ENCODE measurements around the gene CBLIF. TPM values are rescaled to one million over a fixed set of nuclear protein-coding genes. Genes with fewer than 3 reads are reported as not detected.
"Not testable (repeated sequence)": the region's sequence is repeated elsewhere in the genome, so short reads cannot be mapped to it uniquely, and the experiment has no call there.

CBLIF gene
- total and polyA plus RNA-seq, 8 donors = 0.05 to 2.1 (median 0.58) TPM; not detected in 4

DNA sequence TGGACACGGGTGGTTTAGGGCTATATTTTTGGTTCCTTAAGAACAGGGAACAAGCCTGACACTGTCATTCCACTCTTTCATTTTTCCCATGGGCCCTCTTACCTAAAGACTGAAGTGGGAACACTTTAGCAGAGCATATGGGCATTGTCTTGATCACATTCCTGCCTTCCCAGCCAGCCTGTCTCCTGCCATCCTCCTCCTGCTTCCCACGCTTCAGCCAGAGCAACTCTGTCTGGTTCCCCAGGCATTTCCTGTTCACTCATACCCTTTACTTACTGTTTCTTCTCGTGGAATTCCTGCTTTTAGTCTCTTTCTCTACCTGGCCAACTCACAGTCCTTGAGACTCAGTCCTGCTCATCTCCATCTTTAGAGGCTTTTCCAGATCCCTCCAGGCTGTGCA is 57.5 kb downstream of the CBLIF start:
- WGBS, 2 donors = 65 to 68% methylated on average over 3 of the region's 3 CpGs
- peaks cover 15 to 19% (median 18%) of the 10 kb centered on the region in 3 donors for H3K4me1 ChIP-seq
- H3K4me3 ChIP-seq = no peak overlapping the region
- TF ChIP-seq, protein P1, sequence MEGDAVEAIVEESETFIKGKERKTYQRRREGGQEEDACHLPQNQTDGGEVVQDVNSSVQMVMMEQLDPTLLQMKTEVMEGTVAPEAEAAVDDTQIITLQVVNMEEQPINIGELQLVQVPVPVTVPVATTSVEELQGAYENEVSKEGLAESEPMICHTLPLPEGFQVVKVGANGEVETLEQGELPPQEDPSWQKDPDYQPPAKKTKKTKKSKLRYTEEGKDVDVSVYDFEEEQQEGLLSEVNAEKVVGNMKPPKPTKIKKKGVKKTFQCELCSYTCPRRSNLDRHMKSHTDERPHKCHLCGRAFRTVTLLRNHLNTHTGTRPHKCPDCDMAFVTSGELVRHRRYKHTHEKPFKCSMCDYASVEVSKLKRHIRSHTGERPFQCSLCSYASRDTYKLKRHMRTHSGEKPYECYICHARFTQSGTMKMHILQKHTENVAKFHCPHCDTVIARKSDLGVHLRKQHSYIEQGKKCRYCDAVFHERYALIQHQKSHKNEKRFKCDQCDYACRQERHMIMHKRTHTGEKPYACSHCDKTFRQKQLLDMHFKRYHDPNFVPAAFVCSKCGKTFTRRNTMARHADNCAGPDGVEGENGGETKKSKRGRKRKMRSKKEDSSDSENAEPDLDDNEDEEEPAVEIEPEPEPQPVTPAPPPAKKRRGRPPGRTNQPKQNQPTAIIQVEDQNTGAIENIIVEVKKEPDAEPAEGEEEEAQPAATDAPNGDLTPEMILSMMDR (IDR thresholded peaks at IDR 0.05) = no peak
- no peak for FAIRE-seq
- H3K9me3 ChIP-seq = no peaks in the 10 kb centered on the region
- peak overlapping the region; percentile 29 to 73 (median 41) for H3K27ac ChIP-seq
- intact Hi-C loops (cut with DNase I) = no loop called here
- no peak for ATAC-seq
- DNase-seq = no peak
- H3K27me3 ChIP-seq = no peaks in the 10 kb centered on the region
- H3K36me3 ChIP-seq = peaks cover 0 to 15% (median 5%) of the 10 kb centered on the region in 3 donors

DNA sequence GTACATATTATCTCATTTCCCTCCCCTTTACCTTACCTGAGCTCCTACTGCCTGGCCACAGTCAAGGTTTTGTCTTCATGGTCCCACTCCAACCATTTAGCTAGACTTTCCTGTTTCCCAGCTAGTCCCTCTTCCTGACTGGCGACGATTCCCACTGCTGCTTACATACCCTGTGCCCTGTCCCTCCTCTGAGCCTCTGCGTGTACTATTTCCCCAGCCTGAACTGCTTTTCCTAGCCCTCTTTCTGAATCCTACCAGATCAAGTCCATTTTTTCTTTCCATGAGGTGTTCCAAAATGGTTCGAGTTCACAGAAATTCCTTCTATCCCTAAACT is 58.1 kb downstream of the CBLIF start:
- TF ChIP-seq, protein P1 (IDR thresholded peaks at IDR 0.05) = no peak
- H3K27ac ChIP-seq = peak overlapping the region; percentile 29 to 73 (median 41)
- no peaks in the 10 kb centered on the region for H3K27me3 ChIP-seq
- no peak overlapping the region for H3K4me3 ChIP-seq
- 46 to 58% methylated on average over 4 of the region's 4 CpGs for WGBS, 2 donors
- FAIRE-seq (no peak), ATAC-seq (no peak), DNase-seq (no peak)
- intact Hi-C loops (cut with DNase I) = no loop called here
- peaks cover 15 to 19% (median 18%) of the 10 kb centered on the region in 3 donors for H3K4me1 ChIP-seq
- peaks cover 0 to 9% (median 2%) of the 10 kb centered on the region in 3 donors for H3K36me3 ChIP-seq
- H3K9me3 ChIP-seq = no peaks in the 10 kb centered on the region

DNA sequence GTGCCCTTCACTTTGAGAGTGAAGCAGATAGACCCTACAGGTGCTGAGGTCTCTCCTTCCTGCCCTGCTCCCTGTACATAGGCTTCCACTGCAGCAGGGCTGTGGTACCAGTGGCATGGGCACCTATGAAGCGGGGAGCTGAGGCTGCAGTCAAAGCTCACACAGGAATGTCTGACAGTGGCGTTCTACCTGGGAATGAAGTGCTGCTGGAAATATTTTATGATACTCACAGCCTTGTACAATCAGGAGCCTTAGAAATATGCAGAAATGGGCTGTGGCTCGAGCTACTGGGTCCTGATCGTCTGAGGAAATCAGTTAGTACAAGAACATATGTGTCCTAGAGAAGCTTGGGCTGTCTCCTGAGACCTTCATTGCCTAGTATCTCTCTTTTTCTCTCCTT is 59.5 kb downstream of the CBLIF start:
- 94 to 99% methylated on average over 4 of the region's 4 CpGs for WGBS, 2 donors
- ATAC-seq (no peak), DNase-seq (no peak), FAIRE-seq (no peak)
- H3K36me3 ChIP-seq = no peaks in the 10 kb centered on the region
- H3K4me3 ChIP-seq = no peak overlapping the region
- no peak overlapping the region for H3K27ac ChIP-seq
- no peaks in the 10 kb centered on the region for H3K9me3 ChIP-seq
- TF ChIP-seq, protein P1 (IDR thresholded peaks at IDR 0.05) = no peak
- intact Hi-C loops (cut with DNase I) = no loop called here
- H3K27me3 ChIP-seq = no peaks in the 10 kb centered on the region
- peaks cover 15 to 19% (median 18%) of the 10 kb centered on the region in 3 donors for H3K4me1 ChIP-seq

DNA sequence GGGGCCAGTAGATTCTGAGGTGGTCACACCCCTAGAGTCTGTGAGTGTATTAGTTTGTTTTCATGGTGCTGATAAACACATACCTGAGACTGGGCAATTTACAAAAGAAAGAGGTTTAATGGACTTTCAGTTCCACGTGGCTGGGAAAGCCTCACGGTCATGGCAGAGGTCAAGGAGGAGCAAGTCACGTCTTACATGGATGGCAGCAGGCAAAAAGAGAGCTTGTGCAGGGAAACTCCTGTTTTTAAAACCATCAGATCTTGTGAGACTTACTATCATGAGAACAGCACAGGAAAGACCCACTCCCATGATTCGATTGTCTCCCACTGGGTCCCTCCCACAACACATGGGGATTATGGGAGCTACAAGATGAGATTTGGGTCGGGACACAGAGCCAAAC is 60.9 kb downstream of the CBLIF start:
- H3K27ac ChIP-seq; H3K4me3 ChIP-seq; DNase-seq; H3K36me3 ChIP-seq; intact Hi-C loops (cut with DNase I); H3K27me3 ChIP-seq; FAIRE-seq; H3K9me3 ChIP-seq; ATAC-seq: not testable (repeated sequence)
- WGBS, 2 donors = 94% methylated on average over 5 of the region's 5 CpGs
- H3K4me1 ChIP-seq = peaks cover 15 to 19% (median 18%) of the 10 kb centered on the region in 3 donors

DNA sequence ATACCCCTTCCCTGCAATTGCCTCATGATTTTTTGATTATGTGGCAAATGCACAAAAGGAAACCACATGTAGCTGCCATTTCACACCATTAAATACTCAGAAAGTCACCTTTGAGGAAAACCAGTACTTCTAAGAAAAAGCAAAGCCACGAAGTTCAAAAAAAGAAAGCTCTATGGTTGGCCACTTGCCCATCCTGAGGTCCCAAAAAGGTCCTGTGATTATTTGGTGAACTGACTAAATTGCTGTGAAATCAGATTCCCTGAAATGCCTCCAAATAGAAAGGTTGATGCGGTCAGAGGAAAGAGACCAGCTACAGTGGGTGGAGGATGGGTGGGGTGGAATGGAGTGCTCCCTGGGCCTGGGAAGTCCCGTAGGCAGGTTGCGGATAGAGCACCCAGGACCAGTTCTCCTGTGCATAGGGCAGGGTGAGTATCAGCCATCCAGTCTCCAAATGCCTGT is 61.6 kb downstream of the CBLIF start:
- TF ChIP-seq, protein P1 (IDR thresholded peaks at IDR 0.05) = no peak
- Histone ChIP-seq H3K27ac (no peak overlapping the region), H3K9me3 (no peaks in the 10 kb centered on the region), H3K4me1 (peaks cover 15 to 22% (median 19%) of the 10 kb centered on the region in 3 donors), H3K36me3 (no peaks in the 10 kb centered on the region), H3K4me3 (no peak overlapping the region), H3K27me3 (no peaks in the 10 kb centered on the region)
- DNase-seq (no peak), ATAC-seq (no peak), FAIRE-seq (no peak)
- 87 to 93% methylated on average over 4 of the region's 4 CpGs for WGBS, 2 donors
- intact Hi-C loops (cut with DNase I) = no loop called here

Measured in pancreas (tissue), 10 donors.